ELF-1 (cell line): ENCODE measurements around the gene ALG5.

Experiments
- DNase-seq: peaks from one replicate; pipeline ENCODE4 v3.0.0-alpha.2; 2016; ENCODE audit warnings: low read depth, low spot score

The ALG5 gene, protein sequence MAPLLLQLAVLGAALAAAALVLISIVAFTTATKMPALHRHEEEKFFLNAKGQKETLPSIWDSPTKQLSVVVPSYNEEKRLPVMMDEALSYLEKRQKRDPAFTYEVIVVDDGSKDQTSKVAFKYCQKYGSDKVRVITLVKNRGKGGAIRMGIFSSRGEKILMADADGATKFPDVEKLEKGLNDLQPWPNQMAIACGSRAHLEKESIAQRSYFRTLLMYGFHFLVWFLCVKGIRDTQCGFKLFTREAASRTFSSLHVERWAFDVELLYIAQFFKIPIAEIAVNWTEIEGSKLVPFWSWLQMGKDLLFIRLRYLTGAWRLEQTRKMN

DNA sequence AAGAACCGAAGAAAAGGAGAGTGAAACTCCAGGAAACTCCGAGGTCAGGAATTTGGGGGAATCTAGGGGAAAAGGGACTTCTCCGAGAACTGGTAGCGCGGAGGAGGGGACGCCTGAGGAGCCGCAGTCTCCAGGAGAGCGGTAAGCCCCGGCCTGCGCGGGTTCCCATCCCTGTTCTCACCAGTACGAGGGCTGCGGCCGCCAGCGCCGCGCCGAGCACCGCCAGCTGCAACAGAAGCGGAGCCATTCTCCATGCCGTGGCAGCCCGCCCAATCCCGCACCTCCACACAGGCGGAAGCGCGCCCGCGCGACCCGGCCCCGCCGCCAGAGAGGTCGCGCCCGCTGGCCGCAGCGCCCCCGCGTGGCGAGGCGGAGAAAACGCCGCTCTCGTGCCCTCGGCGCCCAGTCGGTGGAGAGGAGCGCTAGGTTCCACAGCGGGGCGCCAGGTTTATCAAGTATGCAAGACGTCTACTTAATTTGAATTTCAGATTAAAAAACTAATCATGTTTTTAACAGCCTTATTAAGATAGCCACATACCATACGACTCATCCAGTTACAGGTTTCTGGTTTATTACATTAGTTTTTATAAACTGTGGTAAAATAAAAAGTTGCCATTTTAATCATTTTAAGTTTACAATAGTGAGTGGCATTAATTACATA, at the start of gene ALG5:
ALG5 (minus strand) TSS at position 287 of the 661 bp plus-strand sequence; CDS start at position 247, 40 bp downstream.
- DNase-seq: peak; percentile 93

DNA sequence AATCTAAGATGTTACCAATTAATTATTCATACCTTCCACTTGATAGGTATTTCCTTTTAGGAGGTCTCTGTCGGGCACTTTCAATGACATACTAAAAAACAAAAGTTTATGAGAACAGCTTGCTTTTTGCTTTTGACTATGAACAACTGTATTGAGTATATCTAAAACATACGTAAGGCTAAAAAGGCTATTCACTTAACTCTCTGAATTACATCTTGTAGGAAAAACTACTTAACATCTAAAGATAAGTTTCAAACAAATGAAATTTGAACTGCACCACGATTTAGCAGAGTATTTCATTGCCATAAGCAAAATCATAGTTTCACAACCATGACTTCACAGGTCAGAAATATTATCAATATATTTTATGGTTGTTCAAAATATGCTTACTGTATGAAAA, 48.7 kb upstream of the ALG5 start:
- DNase-seq: no peak

DNA sequence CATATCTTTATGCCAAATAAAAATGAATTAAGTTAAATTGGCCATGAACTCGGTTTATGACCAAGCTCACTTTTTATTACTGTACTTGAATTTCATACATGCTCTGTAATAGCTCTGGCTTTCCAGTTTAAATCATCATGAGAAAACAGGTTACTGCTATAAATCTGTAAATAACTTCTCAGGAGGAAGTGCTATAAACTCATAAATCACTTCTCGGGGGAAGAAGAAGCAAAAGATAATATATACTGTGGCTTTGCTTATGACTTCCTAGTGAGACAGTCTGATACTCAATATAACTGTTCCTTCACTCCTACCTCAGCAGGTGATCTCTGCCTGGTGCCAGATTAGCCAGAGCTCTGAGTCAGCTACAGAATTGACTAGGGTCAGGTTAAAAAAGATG, 47.9 kb upstream of the ALG5 start:
- no peak for DNase-seq

DNA sequence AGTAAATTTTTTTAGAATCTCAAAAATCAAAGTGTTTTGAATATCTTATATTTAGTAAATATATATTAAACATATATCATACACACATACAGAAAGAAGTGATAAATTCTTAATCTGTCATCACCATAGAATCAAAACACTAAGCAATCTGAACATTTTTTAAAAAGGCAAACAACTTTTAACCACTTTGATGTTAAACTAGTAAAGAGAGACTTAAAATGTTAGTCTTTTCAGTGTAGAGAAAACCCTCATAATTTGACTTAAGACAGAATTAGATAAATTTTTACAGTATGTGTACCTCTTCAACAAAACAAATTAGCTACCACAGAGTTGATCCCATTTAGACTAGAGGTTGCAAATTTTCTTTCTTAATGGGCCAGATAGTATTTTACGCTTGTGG, 46.9 kb upstream of the ALG5 start:
- DNase-seq: no peak

DNA sequence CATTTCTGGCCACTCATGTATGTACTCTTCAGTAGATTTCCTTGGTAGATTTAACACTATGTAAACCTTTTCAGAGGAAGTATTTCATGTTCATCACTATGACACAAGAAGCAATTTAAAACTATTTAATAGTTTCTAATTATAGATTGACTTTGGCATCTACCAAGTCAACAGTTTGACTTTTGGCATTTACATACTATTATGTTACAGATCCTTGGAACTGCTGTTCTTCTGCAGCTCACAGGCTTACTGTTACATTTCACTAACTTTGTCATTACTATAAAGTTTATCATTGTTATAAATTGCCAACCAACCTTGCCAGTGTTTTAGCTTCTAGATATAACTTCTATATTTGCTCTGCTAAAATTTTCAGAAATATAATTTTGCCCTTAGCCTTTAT, 41.6 kb upstream of the ALG5 start:
- DNase-seq: no peak

DNA sequence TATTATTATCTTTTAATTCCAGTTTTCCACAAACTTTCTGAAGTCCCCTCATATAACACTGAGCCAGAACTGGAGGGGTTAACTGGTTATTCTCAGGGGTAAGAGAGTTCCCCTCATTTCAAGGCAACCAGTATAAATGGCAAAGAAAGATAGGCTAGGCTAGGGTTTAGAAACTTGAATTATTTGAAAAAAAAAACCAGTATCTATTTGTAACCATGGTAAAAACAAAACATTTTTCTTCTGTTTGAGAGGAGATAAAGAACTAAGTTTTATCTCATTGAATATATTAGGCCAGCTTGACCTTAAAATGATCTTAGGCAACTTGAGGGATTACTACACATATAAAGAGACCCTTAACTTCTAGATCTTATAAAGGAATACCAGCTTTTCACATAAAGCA, 40.8 kb upstream of the ALG5 start:
- DNase-seq: no peak

DNA sequence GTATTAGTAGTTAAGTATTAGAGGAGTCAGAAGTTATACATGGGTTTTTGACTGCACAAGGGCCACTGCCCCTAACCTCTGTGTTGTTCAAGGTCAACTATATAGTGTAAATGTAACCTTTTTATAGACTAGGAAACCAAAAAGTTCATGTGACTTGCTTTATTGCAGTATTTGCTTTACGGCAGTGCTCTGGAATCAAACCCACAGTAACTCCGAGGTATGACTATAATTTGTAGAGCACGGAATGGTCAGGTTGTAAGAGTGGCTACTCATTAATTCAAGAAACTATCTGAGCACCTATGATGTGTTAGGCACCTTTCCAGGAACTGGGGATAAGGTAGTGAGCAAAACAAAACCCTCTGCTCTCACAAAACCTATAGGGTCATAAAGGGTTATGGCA, 38.1 kb upstream of the ALG5 start:
- DNase-seq: no peak

DNA sequence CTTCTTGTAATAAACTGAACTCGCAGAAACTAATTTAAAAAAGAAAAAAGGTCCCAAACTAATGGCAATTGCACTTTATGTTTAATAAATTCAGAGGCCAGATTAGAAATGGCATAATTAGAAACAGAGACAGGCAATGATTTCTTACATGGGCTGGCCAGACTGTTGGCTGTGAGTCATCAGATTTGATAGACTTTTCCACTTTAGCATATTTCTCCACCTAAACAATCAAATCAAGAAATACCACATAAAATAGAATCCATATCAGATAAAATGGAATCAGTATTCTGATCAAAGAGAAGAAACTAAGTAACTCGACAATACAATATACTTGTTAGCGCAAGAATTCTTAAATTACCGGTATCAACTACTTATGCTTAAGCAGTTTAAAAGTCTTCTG, 30.5 kb upstream of the ALG5 start:
- no peak for DNase-seq

DNA sequence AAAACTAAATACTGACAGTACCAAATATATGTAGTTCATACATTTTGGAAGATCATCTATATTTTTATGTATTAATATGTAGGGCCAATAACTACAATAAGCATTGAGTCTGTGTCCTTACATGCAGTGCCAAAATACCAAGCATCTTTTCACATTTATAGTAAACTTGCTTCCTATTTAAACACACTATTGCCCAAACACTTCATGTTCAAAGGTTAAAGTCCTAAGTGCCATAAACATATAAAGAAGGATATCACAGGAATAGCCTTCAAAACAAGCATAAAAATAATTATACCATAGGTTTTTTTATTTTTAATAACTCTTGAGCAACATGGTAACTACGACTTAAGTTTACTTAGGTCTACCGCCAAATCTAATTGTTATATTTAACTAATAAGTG, 28.5 kb upstream of the ALG5 start:
- DNase-seq: no peak

DNA sequence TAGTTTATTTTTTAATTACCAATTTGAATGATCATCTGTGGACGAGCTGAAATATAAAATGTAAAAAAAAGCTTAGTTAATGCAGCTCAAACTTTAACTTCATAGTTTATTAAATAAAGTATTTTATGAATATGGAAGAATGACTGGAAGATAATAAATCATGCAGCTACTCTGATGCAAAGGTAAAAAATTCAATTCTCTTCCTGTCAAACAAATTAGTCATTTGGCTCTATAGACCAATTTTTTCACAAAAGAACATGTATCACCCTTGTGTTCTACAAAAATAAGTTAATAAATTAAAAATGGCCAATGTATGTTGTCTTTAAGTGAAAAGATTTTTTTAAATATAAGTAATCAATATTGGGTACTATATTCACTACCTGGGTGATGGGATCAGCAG, 27.6 kb upstream of the ALG5 start:
- DNase-seq: no peak

DNA sequence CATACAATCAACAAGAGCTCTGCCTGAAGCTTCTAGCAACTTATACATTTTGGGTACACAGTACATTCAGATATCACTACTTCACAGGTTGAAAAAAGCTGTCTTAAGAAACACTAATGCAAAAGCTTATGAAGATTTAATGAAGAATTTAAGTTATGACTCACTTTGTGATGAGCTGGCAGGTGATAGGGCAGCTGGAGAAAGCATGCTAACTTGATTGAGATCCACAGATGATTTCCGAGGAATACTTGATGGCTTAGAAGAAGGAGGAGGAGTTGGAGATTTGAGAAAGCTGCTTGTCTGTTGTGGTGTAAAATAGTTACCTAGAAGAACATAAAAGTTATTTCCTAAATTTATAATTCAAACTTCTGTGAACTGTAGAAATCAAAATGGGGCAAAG, 24.7 kb upstream of the ALG5 start:
- DNase-seq: no peak

DNA sequence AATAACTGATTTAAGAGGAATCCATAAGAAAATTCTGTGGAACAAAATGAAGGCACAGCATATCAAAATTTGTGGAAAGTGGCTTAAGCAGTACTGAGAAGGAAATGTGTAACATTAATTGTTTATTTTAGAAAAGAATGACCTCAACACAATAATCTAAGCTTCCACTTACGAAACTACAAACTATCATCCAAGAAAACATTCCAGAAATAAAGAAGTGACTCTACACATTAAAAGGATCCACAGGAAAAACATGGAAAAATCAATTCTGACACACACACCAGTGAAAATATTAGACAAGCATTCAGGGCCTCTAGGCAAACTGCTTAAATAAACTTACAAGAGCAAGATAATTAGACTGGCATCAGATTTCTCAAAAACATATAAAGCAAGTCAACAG, 15.5 kb upstream of the ALG5 start:
- no peak for DNase-seq

DNA sequence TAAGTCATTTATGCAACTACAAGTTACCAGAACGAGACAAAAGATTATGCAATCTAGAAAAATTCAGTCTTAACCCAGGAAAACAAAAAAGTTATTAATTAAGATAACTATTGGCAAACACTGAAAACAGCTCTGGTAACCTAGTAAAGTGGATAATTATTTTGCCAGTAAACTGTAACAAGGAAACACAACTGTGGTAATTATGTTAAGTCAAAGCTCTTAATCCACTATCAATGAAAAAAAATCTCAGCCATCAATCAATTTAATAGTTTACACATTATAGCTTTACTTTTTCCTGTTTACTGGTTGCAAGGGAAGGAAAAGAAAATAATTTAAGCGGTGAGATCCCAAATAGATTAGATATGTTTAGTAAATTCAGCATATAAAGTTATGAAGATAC, 12.6 kb upstream of the ALG5 start:
- no peak for DNase-seq

DNA sequence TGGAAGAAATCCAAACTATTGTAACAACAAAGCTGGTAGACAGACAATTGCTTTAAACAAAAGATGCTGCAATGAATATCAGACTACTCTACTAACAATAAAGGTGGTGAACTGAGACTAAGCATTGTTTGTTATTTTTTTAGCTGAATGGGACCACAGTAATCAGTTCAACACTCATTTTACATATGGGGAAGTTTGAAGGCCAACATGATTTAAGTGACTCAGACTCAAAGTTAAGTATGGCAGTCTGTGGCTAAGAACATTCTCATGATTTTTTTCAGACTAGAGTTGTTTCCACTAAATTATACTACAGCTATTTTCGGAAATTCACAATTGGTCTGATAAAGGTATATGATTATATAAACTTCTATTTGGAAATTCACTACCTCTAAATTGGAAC, 11.9 kb upstream of the ALG5 start:
- no peak for DNase-seq

DNA sequence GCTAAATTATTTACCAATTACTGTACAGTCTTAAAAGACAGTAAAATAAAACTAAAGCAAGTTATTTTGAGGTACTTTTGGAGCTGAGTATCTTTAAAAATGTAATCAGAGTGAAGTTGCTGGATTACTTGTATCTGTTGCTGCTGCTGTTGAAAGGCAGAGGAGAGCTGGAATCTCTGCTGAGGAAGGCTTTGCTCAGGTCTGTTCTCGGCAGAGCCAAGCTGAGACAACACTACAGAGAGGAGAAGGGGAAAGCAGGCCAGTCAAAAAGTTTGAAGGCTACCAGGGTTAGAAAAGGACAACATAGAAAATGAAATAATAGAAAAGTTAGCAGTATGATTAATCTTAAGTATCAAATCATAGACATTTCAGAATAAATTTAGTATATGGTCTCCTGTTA, 11.3 kb upstream of the ALG5 start:
- DNase-seq: no peak

DNA sequence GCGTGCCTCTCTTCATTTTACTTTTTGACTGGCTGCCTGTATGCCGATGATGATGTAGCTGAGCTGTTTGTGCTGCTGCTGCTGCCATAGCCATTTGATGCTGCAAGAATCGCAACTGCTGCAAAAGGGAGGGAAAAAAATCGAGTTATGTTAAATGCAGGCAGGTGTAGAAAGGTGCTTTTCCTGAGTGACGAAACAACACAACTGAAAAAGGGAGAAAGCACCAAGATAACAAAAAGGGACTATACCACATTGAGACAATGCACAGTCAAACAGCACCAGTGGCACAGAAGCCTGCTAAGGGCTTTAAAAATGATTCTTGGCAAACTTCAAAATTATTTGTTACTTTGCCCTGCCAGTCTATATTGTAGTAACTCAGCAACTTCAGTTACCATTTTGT, 10.6 kb upstream of the ALG5 start:
- no peak for DNase-seq

DNA sequence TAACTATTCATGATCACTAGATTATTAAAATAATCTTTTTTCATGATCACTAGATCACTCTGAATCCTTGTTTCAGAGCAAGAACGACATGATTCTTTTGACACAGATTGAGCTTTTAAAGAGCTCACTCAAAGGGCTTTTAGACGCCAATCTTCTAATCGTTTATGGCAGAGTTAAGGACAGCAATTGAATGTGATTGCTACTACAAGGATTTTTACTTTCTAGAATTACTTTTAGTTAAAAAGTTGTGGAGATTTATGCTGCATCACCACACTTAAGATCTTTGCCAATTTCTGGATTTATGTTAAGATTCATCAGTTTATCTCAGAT, 2.7 kb upstream of the ALG5 start:
- no peak for DNase-seq

DNA sequence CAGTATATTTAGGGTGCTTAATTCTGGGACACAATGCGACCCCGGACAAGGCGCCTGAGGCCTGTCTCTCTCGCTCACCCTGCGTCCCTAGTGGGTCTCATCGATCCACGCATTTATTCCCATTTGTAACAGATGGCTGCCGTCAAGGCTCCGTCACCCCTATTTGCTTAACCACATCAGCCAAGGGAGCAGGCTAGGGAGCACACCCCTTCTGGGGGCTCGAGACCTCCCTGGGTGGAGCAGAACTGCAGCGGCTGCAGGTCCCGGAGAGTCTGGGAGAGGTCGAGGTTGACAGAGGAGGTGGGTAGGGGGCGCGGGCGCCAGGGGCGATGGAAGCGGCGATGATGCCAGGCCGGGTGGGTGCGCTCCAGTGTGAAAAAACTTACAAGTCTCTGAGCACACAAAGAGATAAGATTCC, 507 bp downstream of the ALG5 start:
- peak; percentile 61 for DNase-seq

DNA sequence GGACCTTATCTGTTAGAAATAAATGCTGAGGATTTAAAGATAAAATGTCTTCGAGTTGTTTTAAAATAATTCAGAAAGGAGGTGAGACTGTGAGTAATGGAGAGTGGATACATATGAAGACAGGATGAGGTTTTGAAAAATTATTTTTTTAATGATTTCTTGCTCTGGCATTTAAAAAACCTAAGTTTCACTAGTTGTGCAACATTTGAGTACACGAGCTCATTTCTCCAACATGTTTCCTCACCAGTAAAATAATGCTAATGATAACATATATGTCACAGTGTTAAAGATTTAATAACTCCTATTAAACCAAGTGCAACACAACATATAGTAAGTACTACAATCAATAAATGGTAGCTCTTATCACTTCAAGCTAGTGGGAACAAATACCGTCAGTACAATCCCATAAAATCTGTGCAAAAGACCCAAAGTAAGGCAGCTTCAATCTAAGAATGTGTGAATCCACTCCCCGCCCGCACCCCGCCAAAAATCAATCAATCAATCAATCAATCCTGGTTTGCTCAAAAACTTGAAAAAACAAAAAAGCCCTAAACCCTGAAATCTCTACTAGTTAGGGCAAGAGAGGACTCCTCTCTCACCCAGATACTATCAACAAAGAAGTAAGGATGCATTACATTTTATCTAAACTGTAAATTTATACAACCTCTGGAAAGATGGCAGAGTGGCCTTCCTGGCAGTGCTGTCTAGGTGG, 1.3 kb downstream of the ALG5 start:
- DNase-seq: no peak

DNA sequence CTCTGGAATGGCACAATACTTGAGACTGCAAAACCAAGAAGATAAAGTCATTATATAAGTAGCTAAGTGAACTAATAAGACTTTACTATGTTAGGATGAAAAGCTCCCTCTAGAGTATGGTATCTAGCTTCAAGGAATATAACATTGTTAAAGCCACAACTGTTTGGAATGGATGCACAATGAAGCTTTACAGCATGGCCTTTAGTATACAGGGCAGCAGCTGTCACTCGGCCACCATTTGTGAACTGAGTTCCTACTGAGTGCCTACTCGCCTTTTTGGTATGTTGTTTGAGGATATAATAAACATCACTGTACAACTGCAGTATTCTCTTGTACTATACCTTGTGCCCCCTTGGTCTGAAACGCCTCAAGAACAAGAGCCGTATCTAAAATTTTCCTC, 6.8 kb downstream of the ALG5 start:
- DNase-seq: no peak

DNA sequence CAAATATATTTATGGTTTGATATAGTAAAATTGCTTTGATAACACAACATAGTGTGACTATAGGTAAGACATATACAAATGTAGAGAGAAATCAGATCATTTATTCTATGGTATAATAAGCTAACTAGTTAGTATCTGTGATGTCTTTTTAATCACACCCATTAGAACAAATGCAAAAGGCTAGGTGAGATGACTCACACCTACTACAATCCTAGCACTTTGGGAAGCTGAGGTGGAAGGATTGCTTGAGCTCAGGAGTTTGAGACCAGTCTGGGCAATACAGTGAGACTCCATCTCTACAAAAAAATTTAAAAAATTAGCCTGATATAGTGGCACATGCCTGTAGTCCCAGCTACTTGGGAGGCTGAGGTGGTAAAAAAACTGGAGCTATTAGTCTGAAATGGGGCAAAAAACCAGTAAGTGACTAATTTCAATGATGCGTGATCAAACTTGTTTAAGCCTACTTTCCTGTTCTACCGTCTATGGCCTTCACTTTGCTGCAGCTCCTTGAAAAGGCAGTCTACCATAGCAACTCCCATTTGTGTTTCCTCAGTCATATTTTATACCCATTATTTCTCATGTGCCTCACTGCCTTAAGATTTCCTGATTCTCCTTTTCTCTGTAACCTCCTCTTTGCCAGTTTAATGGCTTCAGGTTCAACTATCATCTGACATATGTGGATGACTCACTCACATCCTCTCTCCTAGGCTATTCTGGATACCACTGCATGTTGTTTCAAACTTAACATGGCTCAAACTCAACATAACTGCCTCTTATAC, 12.5 kb downstream of the ALG5 start:
- no peak for DNase-seq

DNA sequence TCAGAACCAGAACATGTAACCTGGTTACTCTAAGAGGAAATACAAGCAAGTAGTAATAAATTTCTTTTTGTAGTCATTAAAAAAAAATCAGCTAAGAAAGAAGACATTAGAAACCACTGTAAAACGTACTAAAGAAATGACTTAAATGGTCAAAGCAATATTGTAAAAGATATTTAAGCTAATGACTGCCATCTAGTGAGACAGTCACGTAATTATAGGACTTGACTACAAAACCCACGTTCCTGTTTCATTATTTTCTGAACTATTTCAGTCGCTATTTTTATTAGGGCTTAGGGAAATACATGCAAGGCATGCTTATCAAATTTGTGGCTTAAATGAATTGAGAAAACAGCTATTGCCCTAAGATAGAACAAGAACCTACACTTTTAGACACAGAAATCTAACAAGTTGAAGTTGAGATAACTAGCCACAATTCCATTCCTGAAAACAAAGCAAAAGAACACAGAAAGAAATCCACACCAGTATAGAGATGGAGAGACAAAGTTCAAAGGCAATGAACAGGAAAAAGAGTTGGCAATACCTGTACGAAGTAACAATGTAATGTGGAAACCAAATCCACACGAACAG, 17.9 kb downstream of the ALG5 start:
- DNase-seq: no peak
